ENCODE measurements around the gene RIOK1.

DNA sequence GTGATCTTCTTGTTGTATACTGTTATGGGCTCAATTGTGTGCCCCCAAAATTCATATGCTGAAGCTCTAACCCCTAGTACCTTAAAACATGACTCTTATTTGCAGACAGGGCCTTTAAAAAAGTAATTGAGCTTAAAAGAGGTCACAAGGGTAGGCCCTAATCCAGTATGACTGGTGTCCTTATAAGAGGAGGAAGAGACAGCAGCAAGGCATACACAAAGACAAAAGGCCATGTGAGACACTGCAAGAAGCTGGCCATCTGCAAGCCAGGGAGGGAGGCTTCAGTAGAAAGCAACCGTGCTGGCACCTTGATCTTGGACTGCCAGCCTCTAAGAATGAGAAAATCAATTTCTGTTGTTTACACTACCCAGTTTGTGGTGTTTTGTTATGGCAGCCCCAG is 8.5 kb upstream of the RIOK1 start:
- TF ChIP-seq FOSL1 (IDR thresholded peaks at IDR 0.05; ENCODE audit: low read depth) (no peak), EZH2 (IDR thresholded peaks at IDR 0.05) (no peak), JUND (IDR thresholded peaks at IDR 0.05) (no peak), ZNF274 (IDR thresholded peaks at IDR 0.05; ENCODE audit: low read depth, low read length) (no peak), POLR2AphosphoS5 (IDR thresholded peaks at IDR 0.05; ENCODE audit: low read depth, low read length) (no peak)
- TF ChIP-seq, protein P1, sequence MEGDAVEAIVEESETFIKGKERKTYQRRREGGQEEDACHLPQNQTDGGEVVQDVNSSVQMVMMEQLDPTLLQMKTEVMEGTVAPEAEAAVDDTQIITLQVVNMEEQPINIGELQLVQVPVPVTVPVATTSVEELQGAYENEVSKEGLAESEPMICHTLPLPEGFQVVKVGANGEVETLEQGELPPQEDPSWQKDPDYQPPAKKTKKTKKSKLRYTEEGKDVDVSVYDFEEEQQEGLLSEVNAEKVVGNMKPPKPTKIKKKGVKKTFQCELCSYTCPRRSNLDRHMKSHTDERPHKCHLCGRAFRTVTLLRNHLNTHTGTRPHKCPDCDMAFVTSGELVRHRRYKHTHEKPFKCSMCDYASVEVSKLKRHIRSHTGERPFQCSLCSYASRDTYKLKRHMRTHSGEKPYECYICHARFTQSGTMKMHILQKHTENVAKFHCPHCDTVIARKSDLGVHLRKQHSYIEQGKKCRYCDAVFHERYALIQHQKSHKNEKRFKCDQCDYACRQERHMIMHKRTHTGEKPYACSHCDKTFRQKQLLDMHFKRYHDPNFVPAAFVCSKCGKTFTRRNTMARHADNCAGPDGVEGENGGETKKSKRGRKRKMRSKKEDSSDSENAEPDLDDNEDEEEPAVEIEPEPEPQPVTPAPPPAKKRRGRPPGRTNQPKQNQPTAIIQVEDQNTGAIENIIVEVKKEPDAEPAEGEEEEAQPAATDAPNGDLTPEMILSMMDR (IDR thresholded peaks at IDR 0.05 in 2 of 3, conservative IDR thresholded peaks at IDR 0.05 in 1 of 3; ENCODE audit: borderline replicate concordance in 1 of 3, insufficient read depth in 1 of 3, low read depth in 2 of 3, low read length in 2 of 3), result no peak
